Transverse colon (tissue), 4 donors: ENCODE measurements around the gene CILP2. TPM values are rescaled to one million over a fixed set of nuclear protein-coding genes. Genes with fewer than 3 reads are reported as not detected.

Source experiments
- DNase-seq: peaks from one replicate; pipeline ENCODE4 v3.0.0-alpha.2; 2019
- H3K27ac ChIP-seq, 4 donors: fragments of 200-600 bp; sonication (generic); 2 replicates each; pipeline ENCODE4 v1.5.1; 2016 to 2018; ENCODE audit warnings: inconsistent platforms in 4 of 4
- H3K27me3 ChIP-seq: fragments of 200-600 bp; sonication (generic); 2 replicates; pipeline ENCODE4 v1.5.1; 2017; ENCODE audit warnings: inconsistent platforms
- H3K36me3 ChIP-seq, 4 donors: fragments of 200-600 bp; sonication (generic); 2 replicates each; pipeline ENCODE4 v1.5.1; 2017 to 2019; ENCODE audit warnings: inconsistent platforms in 4 of 4
- H3K4me1 ChIP-seq, 4 donors: fragments of 200-600 bp; sonication (generic); 2 replicates each; pipeline ENCODE4 v1.5.1; 2017 to 2020; ENCODE audit warnings: inconsistent platforms in 4 of 4
- H3K4me3 ChIP-seq, 4 donors: fragments of 200-600 bp; sonication (generic); 1 replicate in 1 of 4; 2 replicates in 3 of 4; pipeline versions ENCODE4 v1.5.1 to v1.6.1; 2017 to 2019; ENCODE audit warnings: inconsistent platforms in 4 of 4
- H3K9me3 ChIP-seq, 2 donors: fragments of 200-600 bp; sonication (generic); 2 replicates each; pipeline ENCODE4 v1.5.1; 2017 to 2019; ENCODE audit warnings: inconsistent platforms in 2 of 2
- EP300 ChIP-seq: sonication (generic); formaldehyde crosslinking; IDR thresholded peaks from one replicate; pipeline ENCODE4 v1.6.1; 2017; ENCODE audit warnings: antibody characterized with exemption, low read depth
- POLR2A ChIP-seq: fragments of 450-650 bp; IDR thresholded peaks from one replicate; pipeline ENCODE4 v1.6.1; 2016; ENCODE audit warnings: antibody characterized with exemption, mild to moderate bottlenecking, moderate library complexity
- POLR2AphosphoS5 ChIP-seq, 3 donors: sonication (generic); formaldehyde crosslinking; IDR thresholded peaks; one replicate each; pipeline ENCODE4 v1.6.1; 2016; ENCODE audit warnings: antibody characterized with exemption in 3 of 3
- WGBS, 2 donors: methylation state at CpG; one replicate each; pipeline ENCODE4 v1.1.5; 2018; ENCODE audit warnings: low coverage in 1 of 2; 5-methylcytosine and 5-hydroxymethylcytosine counted together
- in situ Hi-C, 4 donors: fragments of 200-750 bp; cut with MboI; loops; one replicate each; pipeline versions ENCODE4 v1.15.0 to v1.15.1; 2017; ENCODE audit warnings: low sequenced_read_pairs in 3 of 4, low pct_ligation_motif_present in 1 of 4, low pct_unique_long_range_greater_than_20kb in 1 of 4
- intact Hi-C: fragments of 100-400 bp; cut with DNase I; formaldehyde crosslinking; loops from one replicate; pipeline ENCODE4 v1.15.1; 2023; ENCODE audit warnings: low total_unique reads
- total RNA-seq, 4 donors: library from RNA; depleted of rRNA; stranded (reverse); fragments of >200 nt; gene quantifications; one replicate each; pipeline ENCODE4 v1.1.0, GENCODE V29; 2016
- TF ChIP-seq, protein P1 (sequence below), 5 experiments: fragments of 200-600 bp in 3 of 5; fragments of 450-650 bp in 2 of 5; sonication (generic) in 3 of 5; IDR thresholded peaks; 1 replicate in 2 of 5; 2 replicates in 3 of 5; pipeline ENCODE4 v1.5.1; 2016 to 2017; ENCODE audit warnings: antibody characterized with exemption in 5 of 5, inconsistent platforms in 3 of 5, mild to moderate bottlenecking in 2 of 5, moderate library complexity in 1 of 5

The CILP2 gene
- total RNA-seq, 4 donors from 2014 or later: 0.48 TPM; not detected in 3

DNA sequence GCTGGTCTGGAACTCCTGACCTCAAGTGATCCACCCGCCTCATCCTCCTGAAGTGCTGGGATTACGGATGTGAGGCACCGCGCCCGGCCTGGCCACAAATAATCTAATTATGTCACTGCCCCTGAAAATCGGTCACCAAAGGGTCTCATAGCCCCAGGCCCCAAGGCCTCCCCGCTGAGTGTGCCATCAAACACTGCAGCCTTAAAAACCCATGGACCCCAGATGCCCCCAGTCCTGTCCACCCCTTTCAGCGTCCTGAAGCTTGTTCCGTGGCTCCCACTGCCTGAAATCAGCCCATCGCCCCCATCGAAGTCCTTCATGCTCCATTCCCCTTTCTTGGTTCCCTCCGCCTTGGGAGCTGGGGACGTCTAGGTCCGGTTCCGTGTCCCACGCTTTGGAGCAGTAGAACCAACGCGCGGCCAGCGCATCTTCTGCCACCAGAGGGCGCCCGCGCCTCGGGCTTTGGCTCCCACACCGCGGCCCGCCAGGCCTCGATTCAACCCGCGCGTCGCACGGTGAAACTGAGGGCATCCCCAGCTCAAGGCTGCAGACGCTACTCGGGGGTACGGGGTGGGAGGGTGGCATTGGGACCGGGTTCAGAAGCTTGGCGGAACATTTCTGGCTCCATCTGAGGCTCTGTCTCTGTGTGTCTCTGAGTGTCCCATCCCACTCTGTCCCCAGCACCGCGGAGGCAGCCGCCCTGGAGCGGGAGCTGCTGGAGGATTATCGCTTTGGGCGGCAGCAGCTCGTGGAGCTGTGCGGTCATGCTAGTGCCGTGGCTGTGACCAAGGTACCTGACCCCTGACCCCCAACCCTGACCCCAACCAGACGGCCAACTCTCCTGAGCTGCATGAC lies 5.9 kb upstream of the CILP2 start:
- Histone ChIP-seq H3K4me1 (peaks cover 0 to 10% (median 7%) of the 10 kb centered on the region in 4 donors), H3K9me3 (no peaks in the 10 kb centered on the region), H3K27ac (no peak overlapping the region), H3K27me3 (peaks cover 7% of the 10 kb centered on the region), H3K36me3 (peaks cover 0 to 8% (median 0%) of the 10 kb centered on the region in 4 donors), H3K4me3 (no peak overlapping the region)
- TF ChIP-seq POLR2A (no peak), EP300 (no peak), POLR2AphosphoS5 (IDR thresholded peaks at IDR 0.05) (peak in 1 of 3 donors; percentile 30)
- TF ChIP-seq, protein P1, sequence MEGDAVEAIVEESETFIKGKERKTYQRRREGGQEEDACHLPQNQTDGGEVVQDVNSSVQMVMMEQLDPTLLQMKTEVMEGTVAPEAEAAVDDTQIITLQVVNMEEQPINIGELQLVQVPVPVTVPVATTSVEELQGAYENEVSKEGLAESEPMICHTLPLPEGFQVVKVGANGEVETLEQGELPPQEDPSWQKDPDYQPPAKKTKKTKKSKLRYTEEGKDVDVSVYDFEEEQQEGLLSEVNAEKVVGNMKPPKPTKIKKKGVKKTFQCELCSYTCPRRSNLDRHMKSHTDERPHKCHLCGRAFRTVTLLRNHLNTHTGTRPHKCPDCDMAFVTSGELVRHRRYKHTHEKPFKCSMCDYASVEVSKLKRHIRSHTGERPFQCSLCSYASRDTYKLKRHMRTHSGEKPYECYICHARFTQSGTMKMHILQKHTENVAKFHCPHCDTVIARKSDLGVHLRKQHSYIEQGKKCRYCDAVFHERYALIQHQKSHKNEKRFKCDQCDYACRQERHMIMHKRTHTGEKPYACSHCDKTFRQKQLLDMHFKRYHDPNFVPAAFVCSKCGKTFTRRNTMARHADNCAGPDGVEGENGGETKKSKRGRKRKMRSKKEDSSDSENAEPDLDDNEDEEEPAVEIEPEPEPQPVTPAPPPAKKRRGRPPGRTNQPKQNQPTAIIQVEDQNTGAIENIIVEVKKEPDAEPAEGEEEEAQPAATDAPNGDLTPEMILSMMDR (IDR thresholded peaks at IDR 0.05): peak; percentile 95 to 98 (median 98)
- WGBS, 2 donors: 21 to 34% methylated on average over 6 to 48 of the region's 48 CpGs
- intact Hi-C loops (loop anchor here (2.0 to 10.0 kb wide), 2 partner anchors 115 to 423 kb away; no protein-coding TSS in a partner anchor), in situ Hi-C loops (loop anchor here (5.0 to 25.0 kb wide), 5 partner anchors 105 to 755 kb away; partner anchors contain the start of genes GMIP (in 4 of the 4) and LPAR2 (in 1 of the 4))
- peak; percentile 86 for DNase-seq

DNA sequence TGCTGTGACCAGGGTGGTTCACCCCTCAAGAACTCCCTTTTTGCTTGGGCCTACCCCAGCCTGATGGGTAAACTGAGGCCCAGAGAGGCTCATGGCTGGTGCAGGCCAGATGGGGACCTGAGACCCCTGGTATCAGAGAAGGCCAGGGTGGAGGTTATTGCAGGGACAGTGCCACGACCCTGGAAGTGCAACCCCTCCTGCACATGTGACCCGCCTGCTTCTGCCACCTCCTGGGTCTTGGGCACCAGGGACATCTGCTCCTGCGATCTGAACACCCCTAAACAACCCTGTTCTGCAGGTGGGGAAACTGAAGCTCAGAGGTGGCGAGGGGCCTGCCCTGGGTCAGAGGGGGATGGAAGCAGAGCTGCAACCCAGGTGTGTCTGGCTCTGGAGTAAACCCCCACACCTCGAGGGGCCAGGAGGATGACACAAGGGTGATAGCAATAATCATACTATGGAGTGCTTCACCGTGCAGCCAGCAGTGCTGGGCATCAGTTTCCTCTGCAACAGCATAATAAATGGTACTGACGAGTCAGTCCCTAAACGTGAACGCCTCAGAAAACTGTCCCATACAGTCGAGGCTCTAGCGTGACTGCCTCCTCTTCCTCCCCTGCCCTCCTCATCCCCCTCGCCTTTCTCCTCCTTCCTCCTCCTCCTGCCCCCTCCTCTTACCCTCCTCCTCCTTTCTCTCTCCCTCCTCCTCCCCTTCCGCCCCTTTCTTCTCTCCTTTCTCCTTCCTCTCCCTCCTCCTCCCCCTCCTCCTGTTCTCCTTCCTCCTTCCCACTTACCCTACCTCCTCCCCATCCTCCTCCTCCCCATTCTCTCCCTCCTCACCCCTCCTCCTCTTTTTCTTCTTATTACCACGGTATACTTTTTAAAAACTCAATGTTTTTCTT lies 5.0 kb upstream of the CILP2 start:
- Histone ChIP-seq H3K36me3 (no peaks in the 10 kb centered on the region), H3K9me3 (no peaks in the 10 kb centered on the region), H3K27ac (no peak overlapping the region), H3K4me3 (no peak overlapping the region), H3K4me1 (peaks cover 2 to 18% (median 10%) of the 10 kb centered on the region in 4 donors), H3K27me3 (peaks cover 15% of the 10 kb centered on the region)
- 66 to 78% methylated on average over 6 to 13 of the region's 14 CpGs for WGBS, 2 donors
- intact Hi-C loops: loop anchor here (2.0 to 10.0 kb wide), 2 partner anchors 114 to 422 kb away; no protein-coding TSS in a partner anchor
- TF ChIP-seq, protein P1 (IDR thresholded peaks at IDR 0.05): no peak
- TF ChIP-seq POLR2AphosphoS5 (IDR thresholded peaks at IDR 0.05) (no peak), EP300 (no peak), POLR2A (no peak)
- in situ Hi-C loops: loop anchor here (5.0 to 25.0 kb wide), 5 partner anchors 104 to 754 kb away; partner anchors contain the start of genes GMIP (in 4 of the 4) and LPAR2 (in 1 of the 4)
- no peak for DNase-seq

DNA sequence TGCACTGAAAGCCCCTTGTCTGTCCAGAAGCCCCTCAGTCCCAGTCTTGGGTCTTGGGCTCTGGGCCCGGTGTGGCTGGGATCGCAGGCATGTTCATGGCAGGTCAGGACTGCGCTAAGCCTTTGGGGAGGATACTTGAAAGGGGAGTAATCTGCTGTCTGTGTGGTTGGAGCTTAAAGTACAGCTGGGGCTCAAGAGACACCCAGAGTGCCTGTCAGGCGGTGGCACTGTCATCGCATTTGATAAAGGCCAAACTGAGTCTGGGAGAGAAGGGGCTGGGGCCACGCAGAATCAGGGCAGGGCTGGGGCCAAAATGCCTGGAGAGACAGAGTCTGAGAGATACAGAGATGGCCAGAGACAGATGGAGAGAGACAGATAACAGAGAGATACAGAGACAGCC lies 4.2 kb upstream of the CILP2 start:
- DNase-seq: no peak
- Histone ChIP-seq H3K4me1 (peaks cover 6 to 26% (median 18%) of the 10 kb centered on the region in 4 donors), H3K4me3 (no peak overlapping the region), H3K9me3 (no peaks in the 10 kb centered on the region), H3K27me3 (peaks cover 23% of the 10 kb centered on the region), H3K36me3 (no peaks in the 10 kb centered on the region), H3K27ac (no peak overlapping the region)
- intact Hi-C loops (loop anchor here (2.0 to 10.0 kb wide), 2 partner anchors 113 to 421 kb away; no protein-coding TSS in a partner anchor), in situ Hi-C loops (loop anchor here (5.0 to 25.0 kb wide), 5 partner anchors 103 to 753 kb away; partner anchors contain the start of genes GMIP (in 4 of the 4) and LPAR2 (in 1 of the 4))
- TF ChIP-seq EP300 (no peak), POLR2A (no peak), POLR2AphosphoS5 (IDR thresholded peaks at IDR 0.05) (no peak)
- TF ChIP-seq, protein P1 (IDR thresholded peaks at IDR 0.05): no peak
- 87 to 100% methylated on average over 1 to 6 of the region's 6 CpGs for WGBS, 2 donors
